ENCODE data around the gene GCFC2. TPM values are rescaled to one million over a fixed set of nuclear protein-coding genes. Genes with fewer than 3 reads are reported as not detected.
A peak's percentile ranks its signal among the peaks of the same experiment; 100 is the strongest.

The GCFC2 gene
- total and polyA plus RNA-seq, 2 of the 13 experiments (the other 11 are each of a cell fraction or from before 2014, with no cell fraction given): 26.8 to 49.0 TPM

DNA sequence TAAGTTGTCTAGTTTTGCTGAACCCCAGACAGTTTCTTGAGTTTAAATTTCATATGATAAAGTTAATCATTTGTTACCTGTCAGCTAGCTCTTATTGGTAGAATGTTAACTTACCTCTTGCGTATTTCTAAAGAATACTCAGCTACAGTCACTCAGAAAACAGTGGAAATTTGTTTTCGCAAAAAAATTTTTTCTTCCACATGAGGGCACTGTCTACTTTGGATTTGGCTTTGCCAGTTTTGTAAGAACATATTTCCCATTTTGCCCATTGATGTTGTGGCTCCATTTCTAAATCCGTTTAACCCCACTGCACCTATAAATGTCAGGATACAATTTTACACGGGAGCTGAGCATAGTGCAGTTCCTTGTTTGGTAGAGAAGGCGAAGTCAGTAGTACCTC is 19.1 kb upstream of the GCFC2 start:
- FAIRE-seq (peak; percentile 59), DNase-seq (ENCODE audit: low spot score) (peak; percentile 12), ATAC-seq (0 out of 3 replicates have a peak, but pooled peaks have one; percentile 36)
- Histone ChIP-seq H3K27ac (ENCODE audit: extremely low read length, insufficient read depth, low read length) (no peak overlapping the region), H3K9me3 (ENCODE audit: low read length) (no peaks in the 10 kb centered on the region), H3K27me3 (ENCODE audit: control insufficient read depth in 1 of 2, insufficient read depth in 2 of 2, low read length in 2 of 2) (0 out of 5 replicates have a peak, but pooled peaks cover 0 to 6% of the 10 kb centered on the region in 2 experiments), H2AFZ (ENCODE audit: low read length) (no peak overlapping the region), H3K4me2 (ENCODE audit: low read depth, low read length) (no peak overlapping the region), H3K36me3 (replicated peaks in 1 of 2; ENCODE audit: control insufficient read depth in 1 of 2, insufficient read depth in 2 of 2, low read length in 2 of 2) (no peaks in the 10 kb centered on the region), H3K4me1 (ENCODE audit: insufficient read depth, low read length) (no peaks in the 10 kb centered on the region), H3K4me3 (replicated peaks in 1 of 3; ENCODE audit: insufficient read depth in 1 of 3, low read depth in 2 of 3, low read length in 3 of 3) (no peak overlapping the region), H3K9ac (ENCODE audit: insufficient read depth, low read depth, low read length) (no peak overlapping the region), H3K79me2 (ENCODE audit: insufficient read depth, low read length) (no peaks in the 10 kb centered on the region), H4K20me1 (ENCODE audit: insufficient read depth, low read length) (no peaks in the 10 kb centered on the region)
- intact Hi-C loops (cut with micrococcal nuclease; ENCODE audit: unreplicated experiment) (loop anchor here (1.0 to 5.0 kb wide), 2 partner anchors 262 to 869 kb away; no protein-coding TSS in a partner anchor), in situ Hi-C loops (cut with HindIII; ENCODE audit: extremely low pct_ligation_motif_present, low pct_unique_long_range_greater_than_20kb) (no loop called here)
- no TSS peak for BruUV-seq (replicated peaks)
- CTCF ChIA-PET (ENCODE audit: low intra/inter-chr PET ratio, low total read pairs): interaction anchor here (0.8 kb wide), 1 partner anchor 870 kb away, joined by 3 read pairs; no protein-coding TSS in a partner anchor
- 24% methylated on average over 5 of the region's 5 CpGs for WGBS (ENCODE audit: low lambda C conversion rate)
- TF ChIP-seq PHB2 (IDR thresholded peaks at IDR 0.05; ENCODE audit: partially characterized antibody) (no peak), STAG1 (CRISPR knock-in tag; IDR thresholded peaks at IDR 0.05) (peak; percentile 58), ZBTB34 (CRISPR knock-in tag; IDR thresholded peaks at IDR 0.05) (no peak), ETV6 (CRISPR knock-in tag; conservative IDR thresholded peaks at IDR 0.05) (no peak), ZNF800 (CRISPR knock-in tag; IDR thresholded peaks at IDR 0.05) (no peak), ZNF766 (CRISPR knock-in tag; IDR thresholded peaks at IDR 0.05; ENCODE audit: borderline replicate concordance) (no peak), CSRNP1 (CRISPR knock-in tag; IDR thresholded peaks at IDR 0.05) (no peak), SMC3 (IDR thresholded peaks at IDR 0.05; ENCODE audit: low read length) (peak; percentile 35; the same call in 1 of the 2 replicates)
- TF ChIP-seq, protein P1, sequence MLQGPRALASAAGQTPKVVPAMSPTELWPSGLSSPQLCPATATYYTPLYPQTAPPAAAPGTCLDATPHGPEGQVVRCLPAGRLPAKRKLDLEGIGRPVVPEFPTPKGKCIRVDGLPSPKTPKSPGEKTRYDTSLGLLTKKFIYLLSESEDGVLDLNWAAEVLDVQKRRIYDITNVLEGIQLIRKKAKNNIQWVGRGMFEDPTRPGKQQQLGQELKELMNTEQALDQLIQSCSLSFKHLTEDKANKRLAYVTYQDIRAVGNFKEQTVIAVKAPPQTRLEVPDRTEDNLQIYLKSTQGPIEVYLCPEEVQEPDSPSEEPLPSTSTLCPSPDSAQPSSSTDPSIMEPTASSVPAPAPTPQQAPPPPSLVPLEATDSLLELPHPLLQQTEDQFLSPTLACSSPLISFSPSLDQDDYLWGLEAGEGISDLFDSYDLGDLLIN (CRISPR knock-in tag; IDR thresholded peaks at IDR 0.05; ENCODE audit: borderline replicate concordance): no peak
- TF ChIP-seq, protein P2, sequence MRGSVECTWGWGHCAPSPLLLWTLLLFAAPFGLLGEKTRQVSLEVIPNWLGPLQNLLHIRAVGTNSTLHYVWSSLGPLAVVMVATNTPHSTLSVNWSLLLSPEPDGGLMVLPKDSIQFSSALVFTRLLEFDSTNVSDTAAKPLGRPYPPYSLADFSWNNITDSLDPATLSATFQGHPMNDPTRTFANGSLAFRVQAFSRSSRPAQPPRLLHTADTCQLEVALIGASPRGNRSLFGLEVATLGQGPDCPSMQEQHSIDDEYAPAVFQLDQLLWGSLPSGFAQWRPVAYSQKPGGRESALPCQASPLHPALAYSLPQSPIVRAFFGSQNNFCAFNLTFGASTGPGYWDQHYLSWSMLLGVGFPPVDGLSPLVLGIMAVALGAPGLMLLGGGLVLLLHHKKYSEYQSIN (CRISPR knock-in tag; IDR thresholded peaks at IDR 0.05; ENCODE audit: borderline replicate concordance): no peak
- TF ChIP-seq, protein P3, sequence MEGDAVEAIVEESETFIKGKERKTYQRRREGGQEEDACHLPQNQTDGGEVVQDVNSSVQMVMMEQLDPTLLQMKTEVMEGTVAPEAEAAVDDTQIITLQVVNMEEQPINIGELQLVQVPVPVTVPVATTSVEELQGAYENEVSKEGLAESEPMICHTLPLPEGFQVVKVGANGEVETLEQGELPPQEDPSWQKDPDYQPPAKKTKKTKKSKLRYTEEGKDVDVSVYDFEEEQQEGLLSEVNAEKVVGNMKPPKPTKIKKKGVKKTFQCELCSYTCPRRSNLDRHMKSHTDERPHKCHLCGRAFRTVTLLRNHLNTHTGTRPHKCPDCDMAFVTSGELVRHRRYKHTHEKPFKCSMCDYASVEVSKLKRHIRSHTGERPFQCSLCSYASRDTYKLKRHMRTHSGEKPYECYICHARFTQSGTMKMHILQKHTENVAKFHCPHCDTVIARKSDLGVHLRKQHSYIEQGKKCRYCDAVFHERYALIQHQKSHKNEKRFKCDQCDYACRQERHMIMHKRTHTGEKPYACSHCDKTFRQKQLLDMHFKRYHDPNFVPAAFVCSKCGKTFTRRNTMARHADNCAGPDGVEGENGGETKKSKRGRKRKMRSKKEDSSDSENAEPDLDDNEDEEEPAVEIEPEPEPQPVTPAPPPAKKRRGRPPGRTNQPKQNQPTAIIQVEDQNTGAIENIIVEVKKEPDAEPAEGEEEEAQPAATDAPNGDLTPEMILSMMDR (CRISPR knock-in tag; IDR thresholded peaks at IDR 0.05): peak; percentile 60
- TF ChIP-seq, protein P4, sequence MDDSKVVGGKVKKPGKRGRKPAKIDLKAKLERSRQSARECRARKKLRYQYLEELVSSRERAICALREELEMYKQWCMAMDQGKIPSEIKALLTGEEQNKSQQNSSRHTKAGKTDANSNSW (CRISPR knock-in tag; IDR thresholded peaks at IDR 0.05; ENCODE audit: borderline replicate concordance): no peak
- POLR2A ChIA-PET: no interaction called here
